GM19239 (cell line): ENCODE results near the gene KLHL42.
"Not testable (repeated sequence)": the region's sequence is repeated elsewhere in the genome, so short reads cannot be mapped to it uniquely, and the experiment has no call there.

Experiments used
- DNase-seq: peaks from one replicate; pipeline ENCODE4 v3.0.0; 2011; ENCODE audit warnings: low spot score; ENCODE audit not compliant: insufficient read length
- FAIRE-seq: peaks from 2 replicates; lab custom pipeline; 2011; peaks lifted over from hg19 to GRCh38; lab: Jason Lieb, UNC

The KLHL42 gene

DNA sequence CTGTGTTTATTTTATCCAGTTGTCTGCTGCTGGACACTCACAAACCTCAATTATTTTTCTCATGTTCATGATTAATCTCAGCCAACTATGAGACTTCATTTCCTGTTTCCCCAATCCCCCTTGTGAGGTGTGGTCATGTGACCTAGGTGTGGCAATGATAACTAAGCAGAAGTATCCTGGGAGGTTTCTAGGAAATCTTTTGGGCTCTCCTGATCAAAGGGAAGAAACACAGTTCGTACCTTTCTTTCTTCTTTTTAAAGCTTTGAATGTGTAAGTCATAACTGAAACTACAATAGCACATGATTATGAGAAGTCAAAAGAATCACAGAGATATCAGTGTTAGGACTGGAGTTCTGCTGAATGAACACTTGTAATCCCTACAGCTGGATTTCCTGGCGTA, 34.4 kb downstream of the KLHL42 start:
- FAIRE-seq = no peak
- no peak for DNase-seq

DNA sequence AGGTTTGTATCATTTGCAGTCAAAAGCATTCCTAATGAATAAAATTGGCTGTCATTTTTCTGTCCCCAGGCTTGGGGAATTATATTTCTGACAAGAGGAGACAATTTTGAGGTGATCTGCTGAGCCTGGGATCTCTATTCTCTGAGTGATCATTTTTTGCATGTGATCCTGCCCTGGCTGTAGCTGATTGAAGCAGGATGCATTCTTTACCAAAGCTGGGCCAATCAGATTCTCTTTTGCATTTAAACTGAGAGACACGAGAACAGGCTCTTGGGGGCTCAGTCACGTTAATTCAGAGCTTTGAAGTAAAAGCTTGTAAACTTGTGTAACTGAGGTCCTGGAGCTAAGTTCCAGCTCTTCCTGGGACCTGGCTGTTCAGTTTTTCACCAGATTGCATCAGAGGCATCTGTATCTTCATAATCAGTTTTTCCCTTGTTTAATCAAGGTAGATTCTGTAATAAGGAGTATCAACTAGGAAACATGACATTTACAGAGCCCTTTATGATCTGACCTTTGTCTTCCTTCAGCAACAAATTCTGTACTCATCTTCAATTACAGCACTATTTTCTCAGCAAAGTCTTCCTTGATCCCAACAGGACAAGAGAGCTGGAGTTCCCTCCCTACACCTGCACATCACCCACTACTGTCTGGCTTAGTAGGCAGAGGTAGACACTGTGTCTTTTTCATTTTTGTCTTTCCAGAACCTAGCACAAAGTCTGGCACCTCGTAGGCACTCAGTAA, 35.0 kb downstream of the KLHL42 start:
- FAIRE-seq = no peak

DNA sequence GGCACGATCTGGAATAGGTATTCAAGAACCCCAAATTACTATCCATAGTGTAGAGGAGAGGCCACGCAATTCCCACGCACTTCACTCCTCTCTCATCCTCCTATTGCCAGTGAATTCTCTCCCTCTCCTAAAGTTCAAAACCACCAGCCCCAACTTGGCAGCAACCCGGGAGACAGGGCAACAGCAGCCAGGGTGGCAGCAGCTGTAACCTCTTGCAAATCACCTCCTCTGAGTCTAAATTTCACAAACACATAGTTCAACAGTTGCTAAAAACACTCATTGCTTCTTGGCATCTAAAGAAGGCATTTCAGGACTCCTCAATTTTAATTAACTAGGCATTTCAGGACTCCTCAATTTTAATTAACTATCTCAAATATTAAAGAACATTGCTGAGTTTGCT, 37.7 kb downstream of the KLHL42 start:
- FAIRE-seq (no peak), DNase-seq (no peak)

More for the DNA sequence above, 35.0 kb downstream of the KLHL42 start:
- no peak for DNase-seq

DNA sequence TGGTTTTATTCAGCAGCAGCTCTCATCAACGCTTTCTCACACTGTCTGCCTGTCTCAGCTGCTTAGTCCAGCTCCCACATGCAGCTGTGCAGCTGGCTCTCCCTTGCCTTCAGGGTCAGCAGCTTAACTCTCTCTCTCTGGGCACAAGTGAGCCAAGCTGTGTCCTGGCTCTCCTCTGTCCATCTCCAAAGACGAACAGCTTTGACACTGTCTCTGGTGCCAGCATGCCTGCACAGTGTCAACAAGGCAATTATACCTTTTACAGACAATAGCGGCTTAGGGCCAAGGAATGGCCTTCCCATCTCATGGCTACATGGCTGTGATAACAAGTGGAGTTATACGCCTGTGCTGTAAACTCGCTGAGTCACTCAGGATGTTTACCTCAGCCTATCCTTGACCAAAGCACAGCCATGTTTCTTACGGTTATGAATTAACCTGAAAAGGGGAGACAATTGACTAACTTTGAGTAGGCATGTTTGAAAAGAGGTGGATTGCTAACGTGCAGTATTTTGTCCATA, 38.4 kb downstream of the KLHL42 start:
- DNase-seq (no peak), FAIRE-seq (no peak)

DNA sequence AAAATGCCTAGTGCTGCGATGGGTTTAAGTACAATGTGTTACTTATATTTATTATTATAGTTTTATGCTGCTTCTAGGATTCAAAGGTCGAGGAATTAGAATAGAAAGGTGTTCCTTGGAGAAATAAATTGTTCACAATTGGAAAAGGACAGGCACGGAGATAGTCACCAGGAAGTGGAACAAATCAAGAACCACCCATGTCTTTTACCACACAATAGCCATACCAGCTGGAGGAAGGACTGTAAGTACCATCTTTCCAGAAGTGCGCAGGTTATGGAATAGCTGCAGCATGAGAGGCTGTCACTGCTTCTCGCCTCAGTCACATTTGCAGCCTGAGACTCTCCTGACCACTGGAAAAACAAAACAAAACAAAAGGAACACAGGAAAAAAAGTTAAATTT, 40.5 kb downstream of the KLHL42 start:
- DNase-seq (no peak), FAIRE-seq (no peak)

DNA sequence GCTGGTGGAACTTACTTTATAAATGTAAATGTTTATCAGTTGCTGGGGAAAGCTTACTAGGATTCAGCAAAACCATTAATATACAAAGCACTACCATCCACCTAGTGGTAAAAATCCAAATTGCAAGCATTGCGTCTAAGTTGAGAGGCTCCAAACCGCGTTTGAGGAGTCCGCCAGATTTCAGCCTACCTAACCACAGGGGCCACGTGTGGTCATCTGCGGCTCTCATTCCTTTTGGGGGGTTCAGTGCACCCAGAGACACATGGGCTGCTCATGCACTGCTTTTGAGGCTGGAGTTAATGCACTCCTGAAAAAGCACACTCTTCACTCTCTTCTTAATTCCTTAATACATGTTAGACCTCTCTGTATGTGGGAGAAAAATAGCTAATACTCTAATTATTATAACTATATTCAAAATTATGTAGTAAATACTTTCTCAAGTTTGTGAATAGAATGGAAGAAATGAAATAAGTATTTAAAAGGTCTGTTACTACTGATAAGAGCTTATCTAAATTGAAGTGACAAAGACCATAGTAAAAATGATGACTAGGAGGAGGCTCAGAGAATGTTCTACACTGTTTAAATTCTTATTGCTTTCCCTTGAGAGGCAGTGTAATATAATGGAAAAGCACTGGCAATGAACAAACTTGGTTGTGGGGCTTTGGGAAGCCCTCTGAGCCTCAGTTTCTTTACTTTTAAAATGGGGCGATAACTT, 41.4 kb downstream of the KLHL42 start:
- peak; percentile 93 for FAIRE-seq
- peak; percentile 47 for DNase-seq

DNA sequence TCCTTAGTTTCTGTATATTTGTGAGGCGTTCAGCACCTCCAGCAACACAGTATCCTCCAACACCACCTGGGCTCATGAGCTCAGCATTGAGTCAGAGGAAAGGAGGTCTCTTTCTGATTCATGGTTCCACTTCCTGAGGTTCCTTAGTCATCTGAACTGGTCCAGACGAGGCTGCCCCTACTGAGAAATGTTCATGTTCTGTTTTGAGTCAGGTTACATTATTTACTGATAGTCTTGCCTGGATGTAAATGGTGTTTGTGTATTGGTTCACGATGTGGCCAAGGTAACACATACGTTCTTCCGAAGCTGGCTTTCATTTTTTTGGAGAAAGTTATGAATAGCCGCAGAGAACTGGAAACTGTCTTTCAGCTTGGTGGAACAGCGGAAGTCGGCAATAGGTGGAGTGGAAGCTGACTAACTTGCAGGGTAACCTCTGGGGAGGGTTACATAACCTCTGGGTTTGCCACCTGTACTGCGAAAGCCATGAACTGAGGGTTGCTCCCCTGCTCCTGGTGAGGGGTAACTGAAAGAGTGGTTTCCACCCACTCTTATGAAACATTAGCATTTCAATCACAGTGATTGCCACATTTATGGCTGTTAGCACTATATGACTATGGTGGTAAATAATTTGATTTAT, 42.2 kb downstream of the KLHL42 start:
- FAIRE-seq (peak; percentile 79), DNase-seq (peak; percentile 18)

DNA sequence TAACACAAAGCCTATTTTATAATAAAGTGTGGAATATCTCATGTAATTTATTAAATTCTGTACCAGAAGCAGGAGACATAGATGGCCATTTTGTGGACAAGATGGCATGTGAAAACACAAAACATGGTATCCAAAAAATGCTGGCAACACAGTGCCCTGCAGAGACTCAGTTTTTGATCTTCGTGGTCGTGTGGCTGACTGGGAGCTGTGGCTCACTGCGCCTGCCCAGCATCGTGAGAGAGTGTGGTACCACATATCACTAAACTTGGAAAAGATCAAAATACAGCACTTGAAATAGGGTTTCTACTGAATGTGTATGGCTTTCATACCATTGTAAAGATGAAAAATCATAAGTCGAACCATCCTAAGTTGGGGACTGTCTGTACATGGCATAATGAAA, 43.0 kb downstream of the KLHL42 start:
- no peak for FAIRE-seq

DNA sequence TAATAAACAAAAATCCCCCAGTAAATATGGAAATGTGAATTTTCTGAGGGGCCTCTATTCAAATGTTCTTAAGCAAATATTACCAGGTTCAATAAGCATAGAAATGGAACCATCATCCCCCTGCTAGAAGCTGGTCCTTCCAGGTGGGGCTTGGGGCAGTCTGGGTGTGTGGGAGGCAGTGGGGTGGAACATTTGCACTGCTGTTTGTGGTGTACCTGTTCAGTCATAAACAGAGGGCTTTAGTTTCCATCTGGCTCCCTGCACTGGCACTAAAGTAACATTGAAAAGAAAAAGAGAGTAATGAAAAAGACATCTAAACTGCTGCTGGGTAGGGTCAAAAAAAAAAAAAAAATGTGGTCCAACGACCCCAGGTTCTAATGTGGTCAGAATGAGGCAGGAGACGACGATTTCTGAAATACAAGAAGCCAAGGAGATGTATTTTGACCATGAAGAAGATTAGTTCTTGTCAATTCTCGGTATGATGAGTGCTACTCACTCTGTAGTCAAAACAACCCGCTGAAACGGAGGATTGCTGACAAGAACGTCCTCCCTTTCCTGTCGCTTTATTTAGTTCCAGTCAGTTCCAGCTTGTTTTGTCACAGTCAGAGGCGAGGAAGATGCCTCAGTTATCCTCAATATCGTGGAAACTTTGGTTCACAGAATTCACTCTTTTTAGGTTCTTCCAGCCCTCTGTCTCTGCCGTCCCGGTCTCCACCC, 44.3 kb downstream of the KLHL42 start:
- no peak for DNase-seq
- peak; percentile 66 for FAIRE-seq

More for the DNA sequence above, 43.0 kb downstream of the KLHL42 start:
- DNase-seq = no peak

DNA sequence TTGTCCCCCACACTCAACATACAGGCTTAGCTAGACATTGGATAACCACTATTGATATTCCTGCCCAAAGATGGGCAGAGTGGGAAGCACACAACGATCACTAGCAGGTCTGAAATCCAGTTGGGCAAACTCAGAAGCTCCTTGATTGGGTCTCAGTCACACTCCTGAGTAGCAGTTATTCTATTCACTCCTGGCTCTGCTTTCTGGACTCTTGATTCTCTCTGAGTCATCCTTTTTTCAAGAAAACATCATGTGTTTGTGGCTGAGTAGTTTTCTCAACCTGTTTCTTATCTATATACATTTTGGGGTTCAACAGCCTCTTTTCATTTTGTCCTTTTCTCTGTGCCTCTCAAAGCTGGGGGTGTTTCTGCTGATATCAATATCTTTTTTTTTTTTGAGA, 46.0 kb downstream of the KLHL42 start:
- DNase-seq (no peak), FAIRE-seq (no peak)

DNA sequence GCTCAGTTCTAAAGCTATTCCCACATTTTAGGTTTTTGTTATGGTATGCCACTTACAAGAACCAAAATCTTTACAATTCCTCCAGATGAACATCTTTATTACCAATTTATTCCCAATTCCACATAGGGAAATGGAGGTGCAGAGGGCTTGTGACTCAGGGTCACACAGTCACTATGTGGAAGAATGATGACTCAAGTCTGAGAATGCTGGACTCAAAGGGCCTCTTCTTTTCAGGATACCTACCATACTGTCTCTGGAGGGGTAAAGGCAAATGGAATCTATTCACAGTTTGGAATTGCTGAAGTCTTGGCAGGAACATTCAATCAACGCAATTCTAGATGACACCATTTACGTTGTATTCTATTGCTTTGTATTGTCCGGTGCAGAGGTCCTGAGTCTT, 48.2 kb downstream of the KLHL42 start:
- no peak for FAIRE-seq

DNA sequence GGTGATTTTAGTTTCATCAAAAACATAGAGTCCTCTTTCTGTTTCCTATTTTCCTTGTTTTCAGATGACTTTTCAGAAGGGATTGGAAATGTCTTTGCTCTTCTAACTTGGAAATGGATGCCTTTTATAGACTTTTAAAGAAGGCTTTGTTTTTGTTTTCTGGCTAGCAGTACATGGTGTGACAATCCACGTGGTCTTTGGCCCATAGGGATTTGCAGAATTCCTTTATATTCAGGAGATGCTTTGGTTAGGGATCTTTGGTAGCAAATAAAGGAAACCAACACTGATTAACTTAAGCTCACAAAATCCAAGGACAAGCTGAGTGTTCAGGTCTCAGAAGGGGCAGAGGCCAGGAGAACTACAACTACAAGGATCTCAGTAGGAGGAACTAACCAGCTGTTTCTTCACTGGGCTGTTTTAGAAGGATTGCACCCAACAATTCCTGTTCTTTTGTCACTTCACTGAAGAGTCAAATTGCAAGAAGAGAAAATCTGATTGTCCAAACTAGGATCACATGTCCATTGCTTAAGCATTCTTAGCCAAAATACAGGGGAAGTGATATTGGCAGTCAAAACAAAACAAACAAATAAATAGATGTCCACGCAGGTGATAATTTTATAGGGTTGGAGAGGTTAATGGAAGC, 58.6 kb downstream of the KLHL42 start:
- FAIRE-seq (no peak), DNase-seq (no peak)

More for the DNA sequence above, 48.2 kb downstream of the KLHL42 start:
- DNase-seq = no peak

DNA sequence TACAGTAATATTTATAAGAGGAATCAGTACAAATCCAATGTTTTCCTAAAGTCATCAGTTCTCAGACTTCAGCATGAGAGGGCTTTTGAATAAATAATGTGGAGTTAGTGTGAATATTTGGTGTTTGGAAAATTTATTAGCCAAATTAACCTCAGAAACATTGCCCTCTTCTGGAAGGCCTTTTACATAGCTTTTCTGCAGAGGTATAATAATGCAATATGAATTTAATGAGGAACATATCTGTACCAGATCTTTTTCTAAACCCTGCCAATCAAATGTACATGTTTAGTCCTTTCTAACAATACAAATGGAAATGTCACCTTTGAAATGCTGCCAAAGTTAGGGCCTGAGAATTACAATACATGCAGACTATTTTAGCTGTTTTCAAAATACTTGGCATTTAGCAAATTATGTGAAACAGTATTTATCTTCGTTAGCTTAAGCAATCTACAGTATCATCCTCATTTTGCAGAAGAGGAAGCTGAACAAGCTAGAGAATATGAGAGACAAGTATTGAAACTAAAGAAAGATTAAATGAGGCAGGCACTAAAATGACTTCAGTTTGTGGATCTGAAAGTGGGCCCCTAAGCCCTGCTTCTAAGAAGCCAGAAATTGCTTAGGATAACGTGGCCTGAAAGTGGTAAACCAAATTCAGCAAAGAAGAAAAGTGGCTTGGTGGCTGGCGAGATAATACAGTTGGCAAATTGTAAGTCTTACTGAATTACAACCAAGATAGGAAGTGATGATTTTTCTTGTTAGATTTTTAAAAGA, 60.4 kb downstream of the KLHL42 start:
- FAIRE-seq (no peak), DNase-seq (no peak)

DNA sequence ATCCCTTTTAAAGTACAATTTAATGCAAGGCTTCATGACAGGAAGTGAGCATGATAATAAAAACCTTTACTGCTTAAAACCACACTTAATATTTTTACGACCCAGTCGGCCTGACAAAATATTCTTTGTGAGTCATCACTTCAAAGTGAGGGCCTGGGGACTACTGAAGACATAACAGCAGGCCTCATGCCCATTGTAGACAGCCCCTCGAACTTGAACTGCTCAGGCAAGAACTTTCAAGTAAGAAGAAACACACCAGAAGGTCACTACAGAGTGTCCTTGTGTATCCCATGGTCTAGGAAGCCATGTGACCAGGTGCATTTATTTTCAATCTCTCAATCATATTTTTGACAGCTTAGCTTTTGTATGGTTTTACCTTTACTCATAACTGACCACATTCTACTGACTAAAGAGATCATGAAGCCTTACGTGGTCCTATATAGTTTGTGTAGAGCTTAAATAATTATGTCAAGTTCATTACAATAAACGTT, 61.4 kb downstream of the KLHL42 start:
- no peak for DNase-seq
- no peak for FAIRE-seq

DNA sequence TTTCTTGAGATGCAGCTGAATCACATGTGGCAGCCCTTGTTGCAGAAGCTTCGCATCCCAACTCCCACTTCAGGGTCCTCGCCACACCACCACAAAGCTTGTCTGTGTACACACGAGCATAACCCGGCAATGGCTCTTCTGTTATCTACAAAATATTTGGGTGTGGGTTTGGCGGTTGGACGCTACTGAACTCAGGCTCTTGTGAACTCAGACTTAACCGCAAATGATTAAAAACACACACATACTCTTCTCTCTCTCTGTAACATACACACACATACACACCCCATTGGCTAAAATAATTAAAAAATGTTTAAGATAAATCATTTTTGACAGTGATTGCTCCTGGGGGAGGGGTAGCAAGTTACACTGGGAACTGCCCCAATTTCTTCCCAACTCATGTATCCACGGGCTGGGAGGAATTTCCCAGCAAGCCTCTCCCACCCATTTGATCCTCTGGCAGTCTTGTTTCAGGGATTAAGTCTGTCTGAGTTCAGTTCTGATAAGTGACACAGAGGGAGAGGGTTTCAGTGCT, 63.7 kb downstream of the KLHL42 start:
- FAIRE-seq = no peak
- no peak for DNase-seq

DNA sequence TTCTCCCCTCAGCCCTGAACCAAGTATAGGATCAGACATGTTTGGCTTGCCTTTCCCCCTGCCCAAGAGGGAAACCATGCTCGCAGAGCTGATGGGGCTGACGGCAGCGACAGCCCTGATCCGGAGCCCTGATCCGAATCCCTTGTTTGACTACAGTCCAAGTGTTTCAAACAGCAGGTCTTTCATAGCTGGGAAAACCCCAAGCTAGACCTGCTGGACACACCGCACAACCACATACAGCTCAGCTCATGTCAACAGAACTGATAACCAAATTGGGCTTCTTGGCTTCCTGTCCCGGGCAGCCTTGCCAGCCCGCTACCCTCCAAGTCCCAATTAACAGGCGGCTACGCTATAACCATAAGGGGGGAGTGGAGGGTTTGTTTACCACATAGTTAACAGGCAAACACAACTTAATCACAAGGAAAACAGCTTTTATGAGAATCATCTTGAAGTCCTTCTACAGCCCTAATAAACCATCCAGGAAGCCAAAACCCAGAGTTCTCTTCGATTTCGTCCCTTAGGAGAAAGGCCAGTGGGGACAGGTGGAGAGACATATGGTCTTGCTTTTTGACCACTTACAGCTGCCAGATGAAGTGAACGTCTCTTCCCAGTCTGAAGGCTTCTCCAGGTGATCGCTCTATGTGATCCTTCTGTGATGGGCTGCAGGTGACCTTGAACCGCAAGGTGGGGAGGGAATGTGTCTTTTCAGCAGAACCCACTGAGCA, 64.5 kb downstream of the KLHL42 start:
- DNase-seq (no peak), FAIRE-seq (no peak)

DNA sequence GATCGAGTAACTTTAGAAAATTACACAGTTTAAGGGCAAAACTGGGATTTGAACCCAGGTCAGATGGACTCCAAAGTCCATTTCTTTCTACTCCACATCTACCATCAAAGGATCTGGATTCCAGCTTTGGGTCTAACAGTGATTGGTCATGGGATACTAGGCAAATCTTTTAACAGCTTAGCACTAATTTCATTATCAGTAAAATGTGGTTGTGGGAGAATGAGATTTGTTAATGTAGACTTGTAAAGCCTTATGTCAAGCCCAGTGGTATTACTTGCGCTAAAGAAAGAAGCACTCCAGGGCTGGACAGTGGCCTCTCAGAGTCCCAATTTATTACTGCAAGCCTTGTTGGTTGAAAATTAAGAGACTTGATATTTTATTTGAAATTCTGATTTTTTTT, 65.2 kb downstream of the KLHL42 start:
- no peak for DNase-seq

DNA sequence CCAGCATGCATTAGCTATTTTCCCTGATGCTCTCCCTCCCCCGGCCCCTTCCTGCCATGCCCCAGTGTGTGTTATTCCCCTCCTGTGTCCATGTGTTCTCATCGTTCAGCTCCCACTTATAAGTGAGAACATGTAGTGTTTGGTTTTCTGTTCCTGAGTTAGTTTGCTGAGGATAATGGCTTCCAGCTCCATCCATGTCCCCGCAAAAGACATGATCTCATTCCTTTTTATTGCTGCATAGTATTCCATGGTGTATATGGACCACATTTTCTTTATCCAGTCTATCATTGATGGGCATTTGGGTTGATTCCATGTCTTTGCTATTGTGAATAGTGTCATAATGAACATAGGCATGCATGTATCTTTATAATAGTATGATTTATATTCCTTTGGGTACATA, 65.7 kb downstream of the KLHL42 start:
- DNase-seq, FAIRE-seq: not testable (repeated sequence)

More for the DNA sequence above, 65.2 kb downstream of the KLHL42 start:
- FAIRE-seq = no peak
